PFSK-1 (cell line): ENCODE data around the gene C3orf52.

Source experiments
- FOXP2 ChIP-seq: optimal IDR thresholded peaks from 2 replicates; pipeline ENCODE3; 2011; ENCODE audit warnings: borderline replicate concordance, control low read depth, inconsistent platforms; ENCODE audit not compliant: insufficient read depth; ENCODE audit errors: extremely low read length, extremely low read depth
- POLR2AphosphoS5 ChIP-seq: IDR thresholded peaks from 2 replicates; pipeline ENCODE4 v1.6.1; 2012; ENCODE audit warnings: low read depth, mild to moderate bottlenecking, control low read depth, low read length, moderate library complexity
- REST ChIP-seq, 2 experiments: IDR thresholded peaks; 2 replicates each; pipeline versions ENCODE4 v1.6.1 to v1.8.0; 2011 to 2012; ENCODE audit warnings: low read depth in 2 of 2, low read length in 2 of 2, control low read depth in 1 of 2, inconsistent platforms in 1 of 2, mild to moderate bottlenecking in 1 of 2, moderate library complexity in 1 of 2; ENCODE audit not compliant: insufficient read depth in 1 of 2
- SIN3A ChIP-seq: IDR thresholded peaks from 2 replicates; pipeline ENCODE4 v1.6.1; 2012; ENCODE audit warnings: mild to moderate bottlenecking, low read length, moderate library complexity, borderline replicate concordance; ENCODE audit not compliant: insufficient read depth
- TAF1 ChIP-seq: IDR thresholded peaks from 2 replicates; pipeline ENCODE4 v1.6.1; 2012; ENCODE audit warnings: low read length, control low read depth, borderline replicate concordance; ENCODE audit not compliant: insufficient read depth

The C3orf52 gene

GRCh38 chr3:112056451-112056929, 29.7 kb upstream of the C3orf52 start:
- TF ChIP-seq FOXP2 (no peak), SIN3A (no peak), TAF1 (no peak)

- TF ChIP-seq REST (IDR thresholded peaks at IDR 0.05; ENCODE audit: insufficient read depth in 1 of 2, low read depth in 2 of 2, low read length in 2 of 2) (no peak), FOXP2 (no peak), SIN3A (no peak), TAF1 (no peak), POLR2AphosphoS5 (no peak)
Measured at GRCh38 chr3:112059497-112059896, 26.7 kb upstream of the C3orf52 start.

- no peak for TF ChIP-seq TAF1
- TF ChIP-seq REST (IDR thresholded peaks at IDR 0.05; ENCODE audit: insufficient read depth in 1 of 2, low read depth in 2 of 2, low read length in 2 of 2) = no peak
Measured at GRCh38 chr3:112061152-112061551, 25.0 kb upstream of the C3orf52 start.

GRCh38 chr3:112074006-112074405, 12.2 kb upstream of the C3orf52 start:
- TF ChIP-seq FOXP2 = no peak
- no peak for TF ChIP-seq TAF1
- no peak for TF ChIP-seq POLR2AphosphoS5
- no peak for TF ChIP-seq REST (IDR thresholded peaks at IDR 0.05; ENCODE audit: insufficient read depth in 1 of 2, low read depth in 2 of 2, low read length in 2 of 2)
- TF ChIP-seq SIN3A = no peak

- TF ChIP-seq TAF1 (no peak), REST (IDR thresholded peaks at IDR 0.05; ENCODE audit: insufficient read depth in 1 of 2, low read depth in 2 of 2, low read length in 2 of 2) (no peak), FOXP2 (no peak), SIN3A (no peak), POLR2AphosphoS5 (no peak)
Measured at GRCh38 chr3:112074616-112075497, 11.3 kb upstream of the C3orf52 start.
